ENCODE results near the gene EPSTI1.

The EPSTI1 gene

DNA sequence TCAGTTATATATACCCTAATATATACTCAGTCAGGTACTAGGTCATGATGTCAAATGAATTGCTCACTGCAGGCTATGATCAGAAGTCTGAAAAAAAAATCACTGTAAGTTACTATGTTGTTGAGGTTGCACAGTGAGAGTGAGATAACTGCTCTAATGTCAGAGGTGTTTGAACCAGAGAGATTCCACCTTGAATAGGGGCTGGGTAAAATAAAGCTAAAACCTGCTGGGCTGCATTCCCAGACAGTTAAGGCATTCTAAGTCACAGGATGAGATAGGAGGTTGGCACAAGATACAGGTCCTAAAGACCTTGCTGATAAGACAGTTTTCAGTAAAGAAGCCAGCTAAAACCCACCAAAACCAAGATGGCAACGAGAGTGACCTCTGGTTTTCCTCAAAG, 10.2 kb downstream of the EPSTI1 start:
- Histone ChIP-seq H3K9ac (ENCODE audit: low read length) (no peak overlapping the region), H3K27ac (ENCODE audit: low read depth, low read length, poor library complexity, severe bottlenecking) (no peak overlapping the region), H3F3A (ENCODE audit: insufficient read depth, low read length) (no peaks in the 10 kb centered on the region), H3K9me3 (ENCODE audit: low read length) (peaks cover 8% of the 10 kb centered on the region), H3K4me2 (ENCODE audit: low read length) (no peak overlapping the region), H3K36me3 (ENCODE audit: insufficient read depth, low read length) (no peaks in the 10 kb centered on the region), H3K4me1 (ENCODE audit: insufficient read depth, low read length, severe bottlenecking) (no peaks in the 10 kb centered on the region), H2AFZ (ENCODE audit: low read length) (no peak overlapping the region), H3K9me2 (ENCODE audit: low read depth, low read length) (no peaks in the 10 kb centered on the region), H4K20me1 (ENCODE audit: insufficient read depth, low read length) (no peaks in the 10 kb centered on the region), H3K79me2 (ENCODE audit: insufficient read depth, low read length) (no peaks in the 10 kb centered on the region), H3K4me3 (ENCODE audit: low read depth, low read length, poor library complexity, severe bottlenecking) (no peak overlapping the region), H3K27me3 (ENCODE audit: insufficient read depth, low read length) (no peaks in the 10 kb centered on the region)
- no peak for TF ChIP-seq EZH2 (IDR thresholded peaks at IDR 0.05; ENCODE audit: borderline replicate concordance, low read length)
- TF ChIP-seq CTCF (IDR thresholded peaks at IDR 0.05; ENCODE audit: low read length), result no peak

- Histone ChIP-seq H3K27ac (ENCODE audit: low read depth, low read length, poor library complexity, severe bottlenecking) (no peak overlapping the region), H3K4me3 (ENCODE audit: low read depth, low read length, poor library complexity, severe bottlenecking) (no peak overlapping the region)
These were observed 10.7 kb downstream of the EPSTI1 start for GRCh38 chr13:42981317-42981716.

GRCh38 chr13:42977219-42977659, 14.8 kb downstream of the EPSTI1 start:
- Histone ChIP-seq H3F3A (ENCODE audit: insufficient read depth, low read length) (0 out of 2 replicates have a peak, but pooled peaks cover 2% of the 10 kb centered on the region), H3K9me2 (ENCODE audit: low read depth, low read length) (no peaks in the 10 kb centered on the region), H3K4me2 (ENCODE audit: low read length) (no peak overlapping the region), H3K9me3 (ENCODE audit: low read length) (peaks cover 8% of the 10 kb centered on the region), H3K27me3 (ENCODE audit: insufficient read depth, low read length) (no peaks in the 10 kb centered on the region), H4K20me1 (ENCODE audit: insufficient read depth, low read length) (no peaks in the 10 kb centered on the region), H3K4me3 (ENCODE audit: low read depth, low read length, poor library complexity, severe bottlenecking) (no peak overlapping the region), H3K27ac (ENCODE audit: low read depth, low read length, poor library complexity, severe bottlenecking) (no peak overlapping the region), H3K4me1 (ENCODE audit: insufficient read depth, low read length, severe bottlenecking) (peaks cover 3% of the 10 kb centered on the region), H3K36me3 (ENCODE audit: insufficient read depth, low read length) (no peaks in the 10 kb centered on the region), H3K79me2 (ENCODE audit: insufficient read depth, low read length) (no peaks in the 10 kb centered on the region), H3K9ac (ENCODE audit: low read length) (no peak overlapping the region), H2AFZ (ENCODE audit: low read length) (no peak overlapping the region)
- TF ChIP-seq CTCF (IDR thresholded peaks at IDR 0.05; ENCODE audit: low read length) (no peak), EZH2 (IDR thresholded peaks at IDR 0.05; ENCODE audit: borderline replicate concordance, low read length) (no peak)

More at GRCh38 chr13:42981317-42981716, 10.7 kb downstream of the EPSTI1 start:
- Histone ChIP-seq H3K9me3 (ENCODE audit: low read length) (peaks cover 8% of the 10 kb centered on the region), H2AFZ (ENCODE audit: low read length) (no peak overlapping the region), H3K4me1 (ENCODE audit: insufficient read depth, low read length, severe bottlenecking) (no peaks in the 10 kb centered on the region), H3K36me3 (ENCODE audit: insufficient read depth, low read length) (no peaks in the 10 kb centered on the region), H3K27me3 (ENCODE audit: insufficient read depth, low read length) (no peaks in the 10 kb centered on the region), H4K20me1 (ENCODE audit: insufficient read depth, low read length) (no peaks in the 10 kb centered on the region), H3K9ac (ENCODE audit: low read length) (no peak overlapping the region), H3K4me2 (ENCODE audit: low read length) (no peak overlapping the region), H3F3A (ENCODE audit: insufficient read depth, low read length) (no peaks in the 10 kb centered on the region), H3K79me2 (ENCODE audit: insufficient read depth, low read length) (no peaks in the 10 kb centered on the region), H3K9me2 (ENCODE audit: low read depth, low read length) (no peaks in the 10 kb centered on the region)
- TF ChIP-seq EZH2 (IDR thresholded peaks at IDR 0.05; ENCODE audit: borderline replicate concordance, low read length), result no peak
- TF ChIP-seq CTCF (IDR thresholded peaks at IDR 0.05; ENCODE audit: low read length), result no peak
